Eye (tissue), 1 donor: ENCODE data around the gene DLL1.

Source experiments
- DNase-seq: peaks from one replicate; pipeline ENCODE4 v3.0.0-alpha.2; 2015

Gene DLL1

GRCh38 chr6:170248861-170249600 lies 41.8 kb downstream of the DLL1 start:
- no peak for DNase-seq

GRCh38 chr6:170248111-170248805 lies 42.6 kb downstream of the DLL1 start:
- DNase-seq = peak; percentile 67

- peak; percentile 48 for DNase-seq
Measured at GRCh38 chr6:170247178-170247701, 43.6 kb downstream of the DLL1 start.

- DNase-seq = peak; percentile 26
Measured at GRCh38 chr6:170245475-170245992, 45.3 kb downstream of the DLL1 start.

- peak; percentile 42 for DNase-seq
Measured at GRCh38 chr6:170244721-170245474, 46.0 kb downstream of the DLL1 start.

GRCh38 chr6:170243791-170244291 lies 47.0 kb downstream of the DLL1 start:
- DNase-seq = peak; percentile 85

GRCh38 chr6:170243386-170243785 lies 47.5 kb downstream of the DLL1 start:
- DNase-seq = no peak

GRCh38 chr6:170238741-170239565 lies 51.9 kb downstream of the DLL1 start:
- no peak for DNase-seq

- DNase-seq = no peak
Measured at GRCh38 chr6:170237999-170238740, 52.7 kb downstream of the DLL1 start.

GRCh38 chr6:170236131-170236836 lies 54.6 kb downstream of the DLL1 start:
- DNase-seq = no peak

GRCh38 chr6:170235391-170236125 lies 55.3 kb downstream of the DLL1 start:
- peak; percentile 62 for DNase-seq

GRCh38 chr6:170234419-170234818 lies 56.5 kb downstream of the DLL1 start:
- DNase-seq = peak; percentile 35

GRCh38 chr6:170233286-170234205 lies 57.3 kb downstream of the DLL1 start:
- no peak for DNase-seq
